IMR-90 (cell line): ENCODE measurements around the gene DNASE1L1. TPM values are rescaled to one million over a fixed set of nuclear protein-coding genes. Genes with fewer than 3 reads are reported as not detected.

Experiments
- ATAC-seq: fragments of 200-7000 bp; cut with Tn5 transposase; 2 replicates; pipeline ENCODE4 v1.9.1; 2020; ENCODE audit warnings: low read depth, mild to moderate bottlenecking, moderate library complexity
- BruUV-seq: library from RNA; stranded (reverse); fragments of 400-500 nt; replicated peaks from 2 replicates; lab custom pipeline; 2021; lab: Mats Ljungman, UMichigan
- CTCF ChIA-PET: fragments of 300-600 bp; formaldehyde crosslinking; extraction: SDS; loops from one replicate; lab custom pipeline; 2021; ENCODE audit warnings: antibody characterized with exemption; lab: Yijun Ruan, JAX
- POLR2A ChIA-PET: fragments of 300-600 bp; sonication (Branson Sonifier 250); formaldehyde crosslinking; loops from one replicate; lab custom pipeline; 2022; ENCODE audit warnings: antibody characterized with exemption; ENCODE audit not compliant: unreplicated experiment; lab: Charles Lee
- DNase-seq: peaks from one replicate; pipeline ENCODE4 v3.0.0; 2013
- H2AFZ ChIP-seq: replicated peaks from 2 replicates; pipeline ENCODE3; 2013; ENCODE audit warnings: low read length, mild to moderate bottlenecking; ENCODE audit not compliant: poor library complexity
- H2AK5ac ChIP-seq: 2 replicates; pipeline ENCODE4 v1.6.1; 2013; ENCODE audit warnings: low read depth, low read length, inconsistent platforms
- H2AK9ac ChIP-seq: replicated peaks from 2 replicates; pipeline ENCODE3; 2013; ENCODE audit warnings: mild to moderate bottlenecking, low read depth, low read length, moderate library complexity; ENCODE audit not compliant: poor library complexity
- H2BK120ac ChIP-seq: 2 replicates; pipeline ENCODE4 v1.6.1; 2013; ENCODE audit warnings: low read depth, low read length, inconsistent platforms
- H2BK15ac ChIP-seq: 3 replicates; pipeline ENCODE4 v1.6.1; 2013; ENCODE audit warnings: low read depth, low read length, inconsistent platforms
- H2BK20ac ChIP-seq: 2 replicates; pipeline ENCODE4 v1.6.1; 2013; ENCODE audit warnings: low read depth, mild to moderate bottlenecking, inconsistent platforms, low read length, moderate library complexity
- H2BK5ac ChIP-seq: 2 replicates; pipeline ENCODE4 v1.6.1; 2013; ENCODE audit warnings: mild to moderate bottlenecking, low read depth, low read length, inconsistent platforms; ENCODE audit not compliant: poor library complexity, severe bottlenecking
- H3K14ac ChIP-seq: replicated peaks from 2 replicates; pipeline ENCODE4 v1.6.1; 2013; ENCODE audit warnings: low read depth, low read length, inconsistent platforms
- H3K18ac ChIP-seq: 2 replicates; pipeline ENCODE4 v1.6.1; 2013; ENCODE audit warnings: low read depth, low read length, control low read depth
- H3K23ac ChIP-seq: 2 replicates; pipeline ENCODE4 v1.6.1; 2013; ENCODE audit warnings: low read depth, low read length, inconsistent platforms
- H3K27ac ChIP-seq: 2 replicates; pipeline ENCODE4 v1.5.1; 2013; ENCODE audit warnings: mild to moderate bottlenecking, control low read depth, low read length; ENCODE audit not compliant: insufficient read depth
- H3K27me3 ChIP-seq: 2 replicates; pipeline ENCODE4 v1.6.1; 2013; ENCODE audit warnings: low read length; ENCODE audit not compliant: control insufficient read depth, insufficient read depth
- H3K36me3 ChIP-seq: 2 replicates; pipeline ENCODE4 v1.6.1; 2013; ENCODE audit warnings: low read length, mixed read lengths; ENCODE audit not compliant: control insufficient read depth, insufficient read depth
- H3K4ac ChIP-seq: 2 replicates; pipeline ENCODE4 v1.6.1; 2013; ENCODE audit warnings: low read depth, low read length, inconsistent platforms
- H3K4me1 ChIP-seq: 2 replicates; pipeline ENCODE4 v1.6.1; 2013; ENCODE audit warnings: low read length, mixed read lengths; ENCODE audit not compliant: control insufficient read depth, insufficient read depth
- H3K4me2 ChIP-seq: 2 replicates; pipeline ENCODE4 v1.6.1; 2013; ENCODE audit warnings: low read depth, mild to moderate bottlenecking, control low read depth, low read length, moderate library complexity
- H3K4me3 ChIP-seq: 2 replicates; pipeline ENCODE4 v1.5.1; 2013; ENCODE audit warnings: low read depth, mild to moderate bottlenecking, control low read depth, low read length, moderate library complexity; ENCODE audit not compliant: insufficient read depth
- H3K56ac ChIP-seq: 2 replicates; pipeline ENCODE4 v1.6.1; 2013; ENCODE audit warnings: low read length, inconsistent platforms; ENCODE audit not compliant: insufficient read depth; ENCODE audit errors: extremely low read depth
- H3K79me1 ChIP-seq, 2 experiments: 2 replicates each; pipeline ENCODE4 v1.6.1; 2013; ENCODE audit warnings: low read length in 2 of 2, inconsistent platforms in 1 of 2, low read depth in 1 of 2
- H3K9ac ChIP-seq: 2 replicates; pipeline ENCODE4 v1.6.1; 2013; ENCODE audit warnings: low read depth, low read length, control low read depth
- H3K9me1 ChIP-seq: 2 replicates; pipeline ENCODE4 v1.6.1; 2013; ENCODE audit warnings: low read length, inconsistent platforms; ENCODE audit not compliant: insufficient read depth
- H3K9me3 ChIP-seq: 2 replicates; pipeline ENCODE4 v1.6.1; 2013; ENCODE audit warnings: low read length; ENCODE audit not compliant: control insufficient read depth, insufficient read depth
- H4K20me1 ChIP-seq: 2 replicates; pipeline ENCODE4 v1.6.1; 2013; ENCODE audit warnings: low read length, inconsistent platforms; ENCODE audit not compliant: insufficient read depth
- H4K5ac ChIP-seq: 2 replicates; pipeline ENCODE4 v1.6.1; 2013; ENCODE audit warnings: mild to moderate bottlenecking, low read depth, low read length, control low read depth
- H4K8ac ChIP-seq, 2 experiments: 2 replicates each; pipeline ENCODE4 v1.6.1; 2013; ENCODE audit warnings: low read depth in 2 of 2, low read length in 2 of 2, control low read depth in 1 of 2, inconsistent platforms in 1 of 2
- H4K91ac ChIP-seq: 2 replicates; pipeline ENCODE4 v1.6.1; 2013; ENCODE audit warnings: low read depth, low read length, inconsistent platforms; ENCODE audit not compliant: insufficient read depth
- MAZ ChIP-seq: IDR thresholded peaks from 2 replicates; pipeline ENCODE4 v1.6.1; 2012; ENCODE audit warnings: low read depth, mild to moderate bottlenecking, low read length, improper control_type of control experiment, moderate library complexity, borderline replicate concordance
- POLR2A ChIP-seq: IDR thresholded peaks from 2 replicates; pipeline ENCODE4 v1.6.1; 2012; ENCODE audit warnings: mild to moderate bottlenecking, low read depth, low read length
- WGBS, 2 experiments: methylation state at CpG; one replicate each; pipeline versions ENCODE4 v1.1.5 to v1.1.7; 2013; ENCODE audit warnings: missing lambda C conversion rate in 2 of 2; ENCODE audit not compliant: insufficient read length in 1 of 2; ENCODE audit errors: extremely low coverage in 2 of 2; 5-methylcytosine and 5-hydroxymethylcytosine counted together
- dilution Hi-C: fragments of 300-500 bp; cut with HindIII; formaldehyde crosslinking; loops from one replicate; pipeline ENCODE4 v1.14.3; 2018; ENCODE audit warnings: low sequenced_read_pairs; ENCODE audit not compliant: unreplicated experiment
- in situ Hi-C: fragments of 300-500 bp; cut with MboI; formaldehyde crosslinking; loops from 3 replicates; pipeline ENCODE4 v1.14.3; 2019; ENCODE audit warnings: low sequenced_read_pairs, inconsistent platforms, mixed read lengths
- intact Hi-C: fragments of 100-400 bp; cut with micrococcal nuclease; formaldehyde crosslinking; loops from 2 replicates; pipeline ENCODE4 v1.10.0; 2022
- polyA plus RNA-seq, 3 experiments: library from polyadenylated mRNA; depleted of rRNA; stranded (reverse); fragments of >200 nt; gene quantifications; 2 replicates each; pipeline ENCODE4 v1.2.3, GENCODE V29; 2012; ENCODE audit warnings: low replicate concordance in 1 of 3
- total RNA-seq: library from RNA; depleted of rRNA; stranded (reverse); fragments of >200 nt; gene quantifications from 2 replicates; pipeline ENCODE4 v1.2.3, GENCODE V29; 2012

The DNASE1L1 gene
- total and polyA plus RNA-seq, 2 of the 4 experiments (the other 2 are of a cell fraction): 51.4 to 55.5 TPM

GRCh38 chrX:154430916-154431315 lies 21.9 kb upstream of the DNASE1L1 start:
- ATAC-seq (no peak), DNase-seq (no peak)
- Histone ChIP-seq H3K14ac (no peak overlapping the region), H4K5ac (no peak overlapping the region), H3K18ac (no peak overlapping the region), H3K27me3 (no peaks in the 10 kb centered on the region), H4K91ac (no peak overlapping the region), H3K9me1 (peaks cover 3% of the 10 kb centered on the region; the same call in 1 of the 2 replicates), H4K20me1 (peaks cover 7% of the 10 kb centered on the region), H2BK120ac (no peak overlapping the region), H3K4me3 (no peak overlapping the region), H2AK9ac (no peak overlapping the region), H3K79me1 (peaks cover 7 to 25% of the 10 kb centered on the region in 2 experiments), H3K36me3 (peaks cover 31% of the 10 kb centered on the region), H3K23ac (no peak overlapping the region), H3K9ac (no peak overlapping the region), H3K27ac (no peak overlapping the region), H3K9me3 (no peaks in the 10 kb centered on the region), H2AK5ac (no peak overlapping the region), H2AFZ (no peak overlapping the region), H2BK20ac (no peak overlapping the region), H2BK15ac (no peak overlapping the region), H3K56ac (no peak overlapping the region), H3K4me2 (no peak overlapping the region), H4K8ac (no peak overlapping the region), H2BK5ac (no peak overlapping the region), H3K4me1 (peaks cover 2% of the 10 kb centered on the region; the same call in 1 of the 2 replicates), H3K4ac (no peak overlapping the region)
- ChIA-PET CTCF (no interaction called here), POLR2A (no interaction called here)
- in situ Hi-C loops (no loop called here), intact Hi-C loops (no loop called here), dilution Hi-C loops (no loop called here)
- 100% methylated on average over 1 of the region's 7 CpGs; no CpG with 5 or more reads in 1 of the 2 experiments for WGBS, 2 experiments
- TF ChIP-seq POLR2A (no peak), MAZ (no peak)
- BruUV-seq: no TSS peak
